ENCODE results near the gene RBM14.
"Not testable (repeated sequence)": the region's sequence is repeated elsewhere in the genome, so short reads cannot be mapped to it uniquely, and the experiment has no call there.

The RBM14 gene

DNA sequence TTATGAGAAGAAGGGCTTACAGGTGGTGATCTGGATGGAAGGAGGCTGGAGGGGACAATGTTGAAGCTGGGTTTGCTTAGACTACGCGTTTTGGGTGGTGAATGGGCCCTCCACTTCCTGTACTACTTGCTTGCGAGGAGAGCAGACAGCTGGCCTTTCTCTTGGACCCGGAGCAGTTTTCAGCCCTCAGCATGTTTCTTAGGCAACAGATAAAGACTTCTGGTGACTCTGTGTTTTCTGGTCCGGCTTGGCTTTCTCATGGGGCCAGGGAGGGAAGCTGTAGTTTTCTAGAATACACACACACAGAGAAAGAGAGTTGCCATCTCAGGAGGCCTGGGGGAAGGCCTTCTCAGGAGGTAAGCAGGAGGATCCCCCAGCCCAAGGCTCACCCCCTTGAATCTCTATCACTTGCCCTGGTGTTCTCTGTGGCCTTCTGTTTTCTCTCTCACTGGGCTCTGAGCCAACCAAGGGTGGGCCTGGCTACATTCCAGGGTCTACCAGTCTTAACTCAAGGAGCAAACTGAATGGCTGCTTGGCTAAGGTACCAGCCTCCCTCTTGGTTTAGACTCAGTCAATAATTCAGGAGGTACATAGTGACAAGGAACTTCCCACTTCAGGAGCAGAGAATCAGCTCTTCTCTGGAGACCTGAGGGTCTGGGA lies 21.1 kb upstream of the RBM14 start:
- no peak for DNase-seq (ENCODE audit: low spot score)

DNA sequence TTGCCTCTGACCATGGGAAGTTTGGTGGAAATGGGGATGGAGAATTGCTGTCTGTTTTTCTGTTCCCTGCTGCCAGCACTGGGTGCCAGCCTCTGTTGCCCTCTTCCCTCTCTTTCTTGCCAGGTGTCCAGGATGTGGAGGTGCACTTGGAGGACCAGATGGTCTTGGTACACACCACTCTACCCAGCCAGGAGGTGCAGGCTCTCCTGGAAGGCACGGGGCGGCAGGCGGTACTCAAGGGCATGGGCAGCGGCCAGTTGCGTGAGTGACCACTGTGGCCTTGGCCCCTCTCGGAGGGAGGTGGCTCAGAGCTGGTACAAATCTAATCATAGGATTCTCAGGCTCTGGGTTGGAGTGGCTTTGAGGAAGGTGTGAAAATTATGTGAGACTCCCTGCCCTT lies 17.4 kb upstream of the RBM14 start:
- DNase-seq (ENCODE audit: low spot score) = no peak

DNA sequence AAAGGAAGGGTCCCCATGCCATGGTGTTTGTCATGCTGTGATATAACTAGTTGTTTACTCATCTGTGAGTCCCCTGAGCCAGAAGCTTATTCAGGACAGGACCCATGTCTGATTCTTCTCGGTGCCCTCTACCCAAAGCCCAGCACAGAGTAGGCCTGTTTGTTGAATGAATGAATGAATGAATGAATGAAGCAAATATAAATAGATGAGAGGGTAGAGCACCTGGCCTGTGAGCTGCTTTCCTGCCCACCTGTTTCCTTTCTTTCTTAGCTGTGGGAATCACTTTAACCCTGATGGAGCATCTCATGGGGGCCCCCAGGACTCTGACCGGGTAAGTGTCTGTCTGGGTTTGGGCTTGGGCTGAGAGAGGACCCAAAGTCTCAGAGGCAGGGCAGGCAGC lies 16.2 kb upstream of the RBM14 start:
- DNase-seq (ENCODE audit: low spot score) = no peak

DNA sequence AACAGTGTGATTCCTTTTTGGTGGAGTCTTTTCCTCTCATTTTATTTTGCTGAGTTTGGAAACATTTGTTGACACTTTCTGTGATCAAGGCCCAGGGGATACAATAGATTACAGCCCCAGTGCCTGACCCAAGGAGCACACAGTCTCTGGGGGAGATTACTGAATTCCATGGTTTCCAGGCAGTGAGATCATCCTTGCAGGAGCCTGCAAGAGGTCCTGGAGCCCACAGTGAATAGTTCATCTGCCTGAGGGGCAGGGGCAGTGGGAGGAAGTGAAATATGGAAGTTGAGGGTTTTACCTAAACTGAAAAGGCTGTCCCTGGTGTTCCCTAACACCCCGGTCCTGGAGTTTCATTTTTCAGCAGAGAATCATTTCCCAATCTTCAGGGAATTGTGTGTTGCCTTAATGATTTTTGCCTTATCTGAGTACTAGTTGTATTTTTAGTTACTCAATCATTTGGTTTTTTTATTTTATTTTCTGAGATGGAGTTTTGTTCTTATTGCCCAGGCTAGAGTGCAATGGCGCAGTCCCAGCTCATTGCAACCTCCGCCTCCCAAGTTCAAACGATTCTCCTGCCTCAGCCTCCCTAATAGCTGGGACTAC lies 15.7 kb upstream of the RBM14 start:
- DNase-seq (ENCODE audit: low spot score) = no peak

DNA sequence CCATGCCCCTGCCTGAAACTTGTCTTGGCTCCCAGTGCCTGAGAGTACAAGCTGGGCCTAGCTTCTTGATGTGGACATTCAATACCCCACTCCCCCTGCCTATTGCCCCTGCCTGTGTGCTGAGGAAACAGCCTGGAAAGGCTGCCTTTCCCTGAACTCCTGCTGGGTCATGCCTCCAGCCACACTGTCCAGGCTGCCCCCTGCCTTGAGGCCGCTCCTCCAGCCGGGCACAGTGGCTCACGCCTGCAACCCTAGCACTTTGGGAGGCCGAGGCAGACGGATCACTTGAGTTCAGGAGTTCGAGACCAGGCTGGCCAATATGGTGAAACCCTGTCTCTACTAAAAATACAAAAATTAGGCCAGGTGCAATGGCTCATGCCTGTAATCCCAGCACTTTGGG lies 13.4 kb upstream of the RBM14 start:
- DNase-seq (ENCODE audit: low spot score) = no peak

DNA sequence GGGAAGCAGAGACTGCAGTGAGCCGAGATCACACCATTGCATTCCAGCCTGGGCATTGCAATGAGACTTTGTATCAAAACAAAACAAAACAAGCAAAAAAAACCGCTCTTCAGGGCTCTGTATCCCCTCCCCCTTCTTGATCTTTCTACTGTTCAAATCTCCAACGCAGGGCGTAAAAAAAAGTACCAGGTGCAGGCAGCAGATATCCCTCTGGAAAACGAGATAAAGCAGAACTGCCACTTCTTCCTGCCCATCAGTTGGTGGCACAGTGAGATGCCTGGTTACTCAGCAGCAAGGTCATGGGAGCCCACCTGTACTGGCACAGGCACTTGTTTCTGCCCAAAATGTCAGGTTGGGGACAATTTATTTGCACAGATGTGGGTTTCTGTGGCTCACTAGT lies 12.3 kb upstream of the RBM14 start:
- no peak for DNase-seq (ENCODE audit: low spot score)

DNA sequence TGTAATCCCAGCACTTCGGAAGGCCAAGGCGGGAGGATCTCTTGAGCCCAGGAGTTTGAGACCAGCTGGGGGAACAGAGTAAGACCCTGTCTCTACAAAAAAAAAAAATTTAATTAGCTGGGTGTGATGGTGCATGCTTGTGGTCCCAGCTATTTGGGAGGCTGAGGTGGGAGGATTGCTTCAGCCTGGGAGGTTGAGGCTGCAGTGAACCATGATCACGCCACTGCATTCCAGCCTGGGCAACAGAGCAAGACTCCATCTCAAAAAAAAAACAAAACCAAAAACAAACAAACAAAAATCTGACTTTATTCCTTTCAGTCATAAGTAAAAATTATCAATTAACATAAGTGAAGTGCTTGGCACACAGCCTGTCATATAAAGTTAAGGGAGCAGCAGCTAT lies 9.8 kb upstream of the RBM14 start:
- not testable (repeated sequence) for DNase-seq (ENCODE audit: low spot score)

DNA sequence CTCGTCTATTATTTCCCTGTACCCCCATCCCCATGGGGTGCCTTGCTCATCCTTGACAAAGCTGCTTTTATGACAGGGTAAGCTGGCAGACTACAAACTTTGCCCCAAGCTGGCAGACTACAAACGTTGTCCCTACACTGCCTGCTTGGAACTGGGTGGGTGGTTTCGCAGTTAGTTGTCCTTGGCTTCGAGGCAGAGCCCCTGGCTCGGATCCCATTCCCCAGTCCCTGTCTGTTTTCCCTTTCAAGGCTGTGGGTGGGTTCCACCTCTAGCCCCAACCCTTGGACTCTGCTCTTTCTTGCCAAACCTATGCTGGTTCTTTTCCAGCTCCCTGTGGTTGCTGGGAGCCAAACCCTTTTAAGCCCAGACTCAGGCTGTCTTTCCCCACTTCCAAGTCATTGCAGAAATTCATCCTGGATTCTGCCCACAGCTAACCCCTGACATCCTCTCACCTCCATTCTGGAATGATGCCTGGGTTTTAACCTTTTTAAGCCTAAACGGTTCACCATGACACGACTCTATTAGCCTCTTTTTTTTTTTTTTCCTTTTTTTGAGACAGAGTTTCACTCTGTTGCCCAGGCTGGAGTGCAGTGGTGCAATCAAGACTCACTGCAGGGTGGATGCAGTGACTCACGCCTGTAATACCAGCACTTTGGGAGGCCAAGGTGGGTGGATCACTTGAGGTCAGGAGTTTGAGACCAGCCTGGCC lies 9.2 kb upstream of the RBM14 start:
- peak; percentile 74 for DNase-seq (ENCODE audit: low spot score)

DNA sequence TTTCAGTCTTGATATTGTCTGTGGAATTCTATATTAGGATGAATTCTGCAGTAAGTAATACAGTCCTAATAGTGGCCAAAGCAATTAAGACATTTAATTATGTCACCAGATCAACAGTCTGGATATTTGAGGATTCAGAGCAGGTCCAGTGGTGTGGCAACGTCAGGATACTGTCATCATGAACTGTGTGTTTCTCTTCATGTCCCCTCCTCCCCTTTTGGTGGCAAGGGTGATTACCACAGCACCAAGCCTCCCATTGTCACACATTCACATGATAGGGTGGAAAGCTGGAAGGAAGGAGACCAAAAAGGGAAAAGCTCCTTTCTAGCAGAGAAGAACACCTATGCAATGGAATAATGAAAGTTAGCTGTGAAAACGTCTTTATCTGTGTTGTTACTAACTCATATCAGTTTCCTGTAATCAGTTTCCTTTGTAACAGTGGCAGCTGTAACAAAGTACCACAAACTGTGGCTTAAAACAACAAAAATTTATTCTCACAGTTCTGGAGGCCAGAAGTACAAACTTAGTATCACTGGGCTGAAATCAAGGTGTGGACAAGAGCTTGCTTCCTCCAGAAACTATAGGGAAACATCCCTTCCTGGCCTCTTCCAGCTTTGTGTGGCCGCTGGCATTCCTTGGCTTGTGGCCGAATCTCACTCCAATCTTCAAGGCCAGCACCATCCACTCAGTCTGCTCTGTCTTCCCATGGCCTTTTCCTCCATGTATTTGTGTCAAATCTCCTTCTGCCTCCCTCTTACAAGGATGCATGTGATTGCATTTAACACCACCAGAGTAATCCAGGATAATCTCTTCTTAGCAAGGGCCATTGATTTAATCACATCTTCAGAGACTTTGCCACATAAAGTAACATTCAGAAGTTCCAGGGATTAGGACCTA lies 6.5 kb upstream of the RBM14 start:
- no peak for DNase-seq (ENCODE audit: low spot score)

DNA sequence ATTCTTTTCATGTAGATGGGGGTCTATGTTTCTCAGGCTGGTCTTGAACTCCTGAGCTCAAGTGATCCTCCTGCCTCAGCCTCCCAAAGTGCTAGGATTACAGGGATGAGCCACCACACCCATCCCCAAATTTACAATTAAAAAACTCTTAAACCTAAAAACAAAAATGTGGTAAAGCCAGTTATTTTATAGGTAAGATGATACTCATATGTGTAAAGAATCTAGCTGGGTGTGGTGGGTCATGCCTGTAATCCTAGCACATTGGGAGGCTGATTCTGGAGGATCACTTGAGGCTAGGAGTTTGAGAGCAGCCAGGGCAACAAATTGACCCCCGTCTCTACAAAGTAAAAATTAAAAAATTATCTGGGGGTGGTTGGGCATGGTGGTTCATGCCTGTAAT lies 4.0 kb upstream of the RBM14 start:
- DNase-seq (ENCODE audit: low spot score) = no peak

DNA sequence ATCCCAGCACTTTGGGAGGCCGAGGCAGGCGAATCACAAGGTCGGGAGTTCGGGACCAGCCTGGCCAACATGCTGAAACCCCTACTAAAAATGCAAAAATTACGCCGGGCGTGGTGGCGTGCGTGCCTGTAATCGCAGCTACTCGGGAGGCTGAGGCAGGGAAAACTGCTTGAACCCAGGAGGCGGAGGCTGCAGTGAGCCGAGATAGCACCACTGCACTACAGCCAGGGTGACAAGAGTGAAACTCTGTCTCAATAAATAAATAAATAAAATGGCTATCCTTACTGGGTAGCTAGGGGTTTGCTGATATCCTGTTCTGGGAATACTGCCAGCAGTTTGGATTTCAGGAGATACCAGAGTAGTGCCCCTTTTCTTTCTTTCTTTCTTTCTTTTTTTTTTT lies 2.4 kb upstream of the RBM14 start:
- no peak for DNase-seq (ENCODE audit: low spot score)

DNA sequence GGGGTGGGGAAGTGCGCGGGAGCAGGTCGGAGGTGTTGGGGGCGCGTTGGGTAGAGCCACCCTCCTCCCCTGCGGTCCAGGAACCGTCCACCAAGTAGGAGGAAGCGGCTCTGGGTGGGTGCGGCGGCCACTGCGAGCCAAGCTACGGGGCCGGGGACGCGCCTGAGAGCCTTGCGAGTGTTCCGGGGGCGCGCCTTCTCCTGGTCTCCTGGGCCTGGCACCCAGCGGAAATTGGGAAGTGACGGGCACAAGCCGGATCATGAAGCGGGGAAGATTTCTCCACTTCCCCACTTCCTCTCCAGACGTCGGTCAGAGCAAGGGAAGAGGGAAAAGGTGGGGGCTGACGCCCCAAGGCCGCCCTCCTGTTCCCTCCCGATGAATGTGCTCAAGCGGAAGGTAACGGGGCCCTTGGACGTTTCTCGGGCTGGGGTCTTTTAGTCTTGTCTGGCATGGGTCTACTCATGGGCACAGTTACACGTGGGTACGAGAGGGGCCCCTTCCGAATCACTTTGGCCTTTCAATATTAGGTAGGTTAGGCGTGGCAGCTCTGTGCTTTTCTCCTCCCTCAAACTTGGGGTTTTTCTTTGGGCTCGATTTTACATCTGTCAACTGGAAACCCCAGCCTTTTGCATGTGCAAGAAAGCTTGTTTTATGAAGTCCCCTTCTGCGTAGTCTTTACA lies 865 bp downstream of the RBM14 start:
- DNase-seq (ENCODE audit: low spot score) = no peak

DNA sequence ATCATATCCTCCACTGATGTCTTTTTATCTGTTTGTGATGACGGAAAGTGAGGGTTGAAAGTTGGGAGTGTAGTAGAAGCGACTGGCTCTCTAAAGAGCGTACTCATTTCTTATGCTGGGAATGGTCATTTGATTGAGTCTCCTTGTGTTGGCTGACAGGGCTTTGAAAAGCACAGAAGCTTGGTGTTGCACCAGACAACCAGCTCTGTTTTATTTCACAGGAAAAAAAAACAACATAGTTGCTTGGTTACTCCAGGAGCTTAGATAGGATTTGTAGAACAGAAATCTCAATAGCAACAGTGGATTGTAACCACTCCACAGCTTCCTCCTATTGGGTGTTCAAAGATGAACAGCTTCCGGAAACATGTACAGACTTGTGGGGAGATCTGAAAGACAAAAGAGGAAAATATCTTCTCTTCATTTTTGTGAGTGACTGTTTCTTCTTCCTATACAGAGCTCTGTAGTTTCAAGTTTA lies 2.7 kb downstream of the RBM14 start:
- no peak for DNase-seq (ENCODE audit: low spot score)

DNA sequence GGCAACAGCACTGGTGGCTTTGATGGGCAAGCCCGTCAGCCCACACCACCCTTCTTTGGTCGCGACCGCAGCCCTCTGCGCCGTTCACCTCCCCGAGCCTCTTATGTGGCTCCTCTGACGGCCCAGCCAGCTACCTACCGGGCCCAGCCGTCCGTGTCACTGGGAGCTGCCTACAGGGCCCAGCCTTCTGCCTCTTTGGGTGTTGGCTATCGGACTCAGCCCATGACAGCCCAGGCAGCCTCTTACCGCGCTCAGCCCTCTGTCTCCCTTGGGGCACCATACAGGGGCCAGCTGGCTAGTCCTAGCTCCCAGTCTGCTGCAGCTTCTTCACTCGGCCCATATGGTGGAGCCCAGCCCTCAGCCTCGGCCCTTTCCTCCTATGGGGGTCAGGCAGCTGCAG lies 8.0 kb downstream of the RBM14 start:
- DNase-seq (ENCODE audit: low spot score) = no peak

DNA sequence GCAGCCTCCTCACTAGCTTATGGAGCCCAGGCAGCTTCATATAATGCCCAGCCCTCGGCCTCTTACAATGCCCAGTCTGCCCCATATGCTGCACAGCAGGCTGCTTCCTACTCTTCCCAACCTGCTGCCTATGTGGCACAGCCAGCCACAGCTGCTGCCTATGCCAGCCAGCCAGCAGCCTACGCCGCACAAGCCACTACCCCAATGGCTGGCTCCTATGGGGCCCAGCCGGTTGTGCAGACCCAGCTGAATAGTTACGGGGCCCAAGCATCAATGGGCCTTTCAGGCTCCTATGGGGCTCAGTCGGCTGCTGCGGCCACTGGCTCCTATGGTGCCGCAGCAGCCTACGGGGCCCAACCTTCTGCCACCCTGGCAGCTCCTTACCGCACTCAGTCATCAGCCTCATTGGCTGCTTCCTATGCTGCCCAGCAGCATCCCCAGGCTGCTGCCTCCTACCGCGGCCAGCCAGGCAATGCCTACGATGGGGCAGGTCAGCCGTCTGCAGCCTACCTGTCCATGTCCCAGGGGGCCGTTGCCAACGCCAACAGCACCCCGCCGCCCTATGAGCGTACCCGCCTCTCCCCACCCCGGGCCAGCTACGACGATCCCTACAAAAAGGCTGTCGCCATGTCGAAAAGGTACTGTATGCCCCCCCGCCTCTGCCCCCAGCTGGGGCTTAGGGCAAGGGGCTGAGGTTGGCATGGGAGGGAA lies 8.8 kb downstream of the RBM14 start:
- no peak for DNase-seq (ENCODE audit: low spot score)

DNA sequence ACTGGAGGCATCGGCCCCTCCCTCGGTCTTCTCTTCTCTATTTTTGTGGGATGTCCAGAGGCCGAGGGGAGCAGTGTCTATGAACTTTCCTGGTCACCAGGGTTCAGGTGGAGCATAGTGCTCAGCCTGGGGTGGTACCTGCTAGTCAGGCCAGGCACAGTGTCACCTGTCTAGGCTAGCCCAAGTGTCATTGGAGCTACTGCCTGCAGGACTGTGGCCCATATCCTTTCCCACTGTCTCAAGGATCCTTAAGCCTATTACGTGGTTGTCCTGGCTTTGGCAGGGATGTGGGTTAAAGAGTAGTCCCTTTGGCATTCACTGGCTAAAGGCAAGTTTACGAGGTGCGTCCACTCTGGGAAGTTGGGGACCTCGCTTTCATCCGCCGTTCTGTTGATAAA lies 9.3 kb downstream of the RBM14 start:
- no peak for DNase-seq (ENCODE audit: low spot score)

DNA sequence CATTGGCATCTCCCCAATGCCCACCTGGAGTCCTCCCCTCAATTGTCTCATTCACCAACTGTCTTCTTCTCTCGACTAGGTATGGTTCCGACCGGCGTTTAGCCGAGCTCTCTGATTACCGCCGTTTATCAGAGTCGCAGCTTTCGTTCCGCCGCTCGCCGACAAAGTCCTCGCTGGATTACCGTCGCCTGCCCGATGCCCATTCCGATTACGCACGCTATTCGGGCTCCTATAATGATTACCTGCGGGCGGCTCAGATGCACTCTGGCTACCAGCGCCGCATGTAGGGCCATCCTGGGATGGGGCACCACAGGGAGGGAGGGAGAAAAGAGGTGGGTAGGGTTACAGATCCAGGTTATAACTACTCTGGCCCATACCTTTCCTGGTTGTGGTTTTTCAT lies 10.0 kb downstream of the RBM14 start:
- DNase-seq (ENCODE audit: low spot score) = no peak

DNA sequence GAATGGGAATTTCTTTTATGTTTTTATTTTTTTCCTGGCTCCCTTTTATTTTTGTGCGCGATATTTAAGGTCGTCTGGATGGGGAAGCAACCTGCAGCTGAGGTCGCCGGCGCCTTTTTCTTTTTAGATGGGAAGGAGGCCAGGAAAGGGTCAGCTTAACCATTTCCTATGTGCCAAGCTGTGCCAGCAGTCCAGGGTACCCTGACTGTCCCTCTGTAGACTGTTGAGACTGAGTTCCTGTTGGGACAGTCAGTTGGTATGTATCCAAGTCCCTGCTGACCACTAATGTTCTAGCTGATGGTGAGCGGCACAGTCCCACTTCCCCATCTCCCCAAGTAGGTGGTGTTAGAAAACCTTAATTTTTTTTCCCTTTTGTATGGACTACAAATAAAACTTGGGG lies 10.5 kb downstream of the RBM14 start:
- no peak for DNase-seq (ENCODE audit: low spot score)

DNA sequence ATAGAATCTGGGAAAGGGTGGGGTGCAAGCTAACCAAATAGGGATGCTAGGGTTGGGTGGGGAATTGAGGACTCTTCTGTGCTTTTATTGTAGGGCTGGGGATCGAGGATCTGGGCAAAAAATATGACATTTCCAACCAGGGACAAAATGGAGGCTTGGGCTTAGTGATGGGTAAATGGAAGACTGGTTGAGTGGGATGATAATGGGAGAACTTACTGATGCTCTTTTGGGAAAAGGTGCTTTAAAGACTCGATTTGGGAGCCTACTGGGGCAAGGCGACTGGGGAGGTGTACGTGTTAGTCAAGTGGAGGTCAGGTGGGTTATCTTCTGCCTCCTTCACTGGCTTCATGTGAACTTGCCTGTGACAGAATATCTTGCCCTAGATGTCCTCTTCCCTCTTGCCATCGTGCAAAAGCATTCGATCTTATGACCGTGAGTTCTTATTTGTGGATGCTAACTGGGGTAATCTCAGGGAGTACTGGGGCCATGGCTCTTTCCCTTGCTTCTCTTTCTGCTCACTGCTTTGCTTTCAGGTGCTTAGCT lies 11.7 kb downstream of the RBM14 start:
- DNase-seq (ENCODE audit: low spot score) = no peak

DNA sequence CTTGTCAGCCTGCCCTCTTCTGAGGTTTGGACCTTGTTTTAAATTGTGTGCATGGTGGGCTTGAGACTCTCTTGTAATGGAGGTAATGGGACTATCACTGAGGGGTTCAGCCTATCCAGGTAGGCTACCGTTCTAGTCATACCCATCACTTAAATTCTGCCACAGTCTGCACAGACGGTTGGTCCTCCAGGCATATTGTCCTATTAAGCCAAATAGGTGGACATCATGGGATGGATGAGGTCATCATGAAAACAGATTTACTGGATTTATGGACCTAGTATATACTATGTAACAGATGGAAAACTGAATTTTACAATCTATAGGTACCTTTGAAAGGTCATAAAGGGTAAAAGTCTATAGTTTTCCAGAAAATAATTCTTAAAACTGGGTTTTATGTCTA lies 12.9 kb downstream of the RBM14 start:
- DNase-seq (ENCODE audit: low spot score) = no peak

DNA sequence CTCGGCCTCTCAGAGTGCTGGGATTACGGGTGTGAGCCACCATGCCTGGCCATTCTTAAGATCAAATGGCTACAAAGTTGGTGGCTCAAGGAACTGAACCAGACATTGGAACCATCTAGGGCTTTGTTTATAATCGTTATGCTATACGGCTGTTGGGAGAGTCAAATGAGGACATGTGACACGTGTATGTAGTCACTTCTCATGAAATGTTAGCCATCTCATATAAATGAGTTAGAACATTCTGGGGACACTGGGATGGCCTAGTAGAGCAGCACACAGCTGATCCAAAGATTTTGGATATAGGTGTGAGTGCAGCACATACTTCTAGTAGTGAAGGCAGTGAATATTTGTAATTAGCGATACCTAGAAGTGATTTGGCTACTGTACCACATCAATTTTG lies 15.5 kb downstream of the RBM14 start:
- no peak for DNase-seq (ENCODE audit: low spot score)

Data from left forelimb (tissue), 1 donor.